H4 (cell line): Measurements from ENCODE around the gene TAS2R60. TPM values are rescaled to one million over a fixed set of nuclear protein-coding genes. Genes with fewer than 3 reads are reported as not detected.
"Not testable (repeated sequence)": the region's sequence is repeated elsewhere in the genome, so short reads cannot be mapped to it uniquely, and the experiment has no call there.

ENCODE experiments used
- DNase-seq: peaks from one replicate; pipeline ENCODE4 v3.0.0-alpha.2; 2015; ENCODE audit warnings: low spot score
- total RNA-seq: library from RNA; depleted of rRNA; stranded (reverse); fragments of >200 nt; shearing (Covaris generic); gene quantifications from 2 replicates; pipeline ENCODE4 v1.2.3, GENCODE V29; 2014; rRNA removed

The TAS2R60 gene
- total RNA-seq, 1 experiment from 2014 or later, result not detected

GRCh38 chr7:143477501-143478150 lies 34.4 kb downstream of the TAS2R60 start, which contains the start of gene TAS2R41:
TAS2R41 (plus strand) TSS chr7:143477873; CDS start chr7:143477873, 0 bp downstream.
- no peak for DNase-seq

- no peak for DNase-seq
Observed at GRCh38 chr7:143479055-143479766, 36.0 kb downstream of the TAS2R60 start.

- DNase-seq, result no peak
Observed at GRCh38 chr7:143480501-143480900, 37.2 kb downstream of the TAS2R60 start.

- no peak for DNase-seq
Observed at GRCh38 chr7:143484119-143484518, 40.9 kb downstream of the TAS2R60 start.

- DNase-seq, result no peak
Observed at GRCh38 chr7:143485094-143485493, 41.8 kb downstream of the TAS2R60 start.

GRCh38 chr7:143485500-143485899 lies 42.2 kb downstream of the TAS2R60 start:
- no peak for DNase-seq

GRCh38 chr7:143486266-143486665 lies 43.0 kb downstream of the TAS2R60 start:
- DNase-seq, result not testable (repeated sequence)

- no peak for DNase-seq
Observed at GRCh38 chr7:143487061-143487460, 43.8 kb downstream of the TAS2R60 start.

- DNase-seq, result peak; percentile 20
Observed at GRCh38 chr7:143487566-143487965, 44.3 kb downstream of the TAS2R60 start.

- DNase-seq, result no peak
Observed at GRCh38 chr7:143490717-143491306, 47.6 kb downstream of the TAS2R60 start.

- DNase-seq, result no peak
Observed at GRCh38 chr7:143492043-143492471, 48.8 kb downstream of the TAS2R60 start.

GRCh38 chr7:143492799-143493739 lies 49.8 kb downstream of the TAS2R60 start:
- no peak for DNase-seq

GRCh38 chr7:143493751-143494150 lies 50.5 kb downstream of the TAS2R60 start:
- DNase-seq, result no peak

Other genes starting within 250 kb of the TAS2R60 start
- gene TAS2R40, start 221.4 kb upstream of the TAS2R60 start, total RNA-seq, result not detected in 2 replicates
- gene GSTK1, start 180.0 kb upstream of the TAS2R60 start, total RNA-seq, result 117 and 152 TPM in 2 replicates
- gene TMEM139, start 158.5 kb upstream of the TAS2R60 start, total RNA-seq, result 0.62 and 1.2 TPM in 2 replicates
- 20.2 and 37.7 TPM in 2 replicates for gene CASP2, start 155.1 kb upstream of the TAS2R60 start, total RNA-seq
- not detected in 2 replicates for gene CLCN1, start 127.3 kb upstream of the TAS2R60 start, total RNA-seq
- 2.0 and 3.1 TPM in 2 replicates for gene FAM131B, start 80.7 kb upstream of the TAS2R60 start, total RNA-seq
- 31.2 and 43.3 TPM in 2 replicates for gene ZYX, start 62.1 kb upstream of the TAS2R60 start, total RNA-seq
- gene EPHA1, start 34.6 kb upstream of the TAS2R60 start, total RNA-seq, result not detected in 2 replicates
- not detected in 2 replicates for gene TAS2R41, start 34.4 kb downstream of the TAS2R60 start, total RNA-seq
- not detected in 2 replicates for gene CTAGE15, start 128.3 kb downstream of the TAS2R60 start, total RNA-seq
- gene TCAF2, start 177.5 kb downstream of the TAS2R60 start, total RNA-seq, result 1.9 and 2.7 TPM in 2 replicates